Kidney tubule cell (primary cell): ENCODE measurements around the gene GRIN2D.
A peak's percentile ranks its signal among the peaks of the same experiment; 100 is the strongest.

ENCODE experiments used
- DNase-seq: peaks from one replicate; pipeline ENCODE4 v3.0.0-alpha.2; 2018; ENCODE audit warnings: low spot score

GRIN2D gene

GRCh38 chr19:48398102-48398374 lies 4.6 kb downstream of the GRIN2D start:
- DNase-seq: no peak

GRCh38 chr19:48398375-48399235 lies 5.1 kb downstream of the GRIN2D start:
- DNase-seq: peak; percentile 57

- no peak for DNase-seq
These were observed 6.7 kb downstream of the GRIN2D start for GRCh38 chr19:48400018-48400742.

- no peak for DNase-seq
These were observed 7.8 kb downstream of the GRIN2D start for GRCh38 chr19:48401287-48401686.

GRCh38 chr19:48403606-48404005 lies 10.1 kb downstream of the GRIN2D start:
- peak; percentile 61 for DNase-seq

- no peak for DNase-seq
These were observed 11.7 kb downstream of the GRIN2D start for GRCh38 chr19:48405010-48405659.

GRCh38 chr19:48405850-48406249 lies 12.4 kb downstream of the GRIN2D start:
- peak; percentile 68 for DNase-seq

- peak; percentile 91 for DNase-seq
These were observed 20.6 kb downstream of the GRIN2D start for GRCh38 chr19:48413879-48414587.

GRCh38 chr19:48415395-48415794 lies 21.9 kb downstream of the GRIN2D start:
- DNase-seq: peak; percentile 77

- no peak for DNase-seq
These were observed 22.3 kb downstream of the GRIN2D start for GRCh38 chr19:48415806-48416221.

- no peak for DNase-seq
These were observed 24.0 kb downstream of the GRIN2D start for GRCh38 chr19:48417421-48417820.

GRCh38 chr19:48418317-48419064 lies 25.0 kb downstream of the GRIN2D start:
- DNase-seq: no peak

GRCh38 chr19:48419158-48419920 lies 25.9 kb downstream of the GRIN2D start:
- DNase-seq: no peak

- no peak for DNase-seq
These were observed 28.1 kb downstream of the GRIN2D start for GRCh38 chr19:48421548-48421947.

GRCh38 chr19:48424694-48425219 lies 31.3 kb downstream of the GRIN2D start:
- DNase-seq: peak; percentile 77

GRCh38 chr19:48428670-48429069 lies 35.2 kb downstream of the GRIN2D start:
- DNase-seq: no peak

- no peak for DNase-seq
These were observed 39.9 kb downstream of the GRIN2D start for GRCh38 chr19:48433337-48433736.

- DNase-seq: no peak
These were observed 43.1 kb downstream of the GRIN2D start for GRCh38 chr19:48436586-48436985.

GRCh38 chr19:48441360-48442050 lies 48.0 kb downstream of the GRIN2D start:
- DNase-seq: no peak
